ENCODE results near the gene ROBO3.

GRCh38 chr11:124877910-124878758, 12.9 kb downstream of the ROBO3 start:
- no peak for TF ChIP-seq POLR2AphosphoS5 (IDR thresholded peaks at IDR 0.05; ENCODE audit: low read depth)
- TF ChIP-seq CTCF (IDR thresholded peaks at IDR 0.05; ENCODE audit: insufficient read depth, low read length), result no peak
